H1 (cell line): ENCODE results near the gene ITIH1. TPM values are rescaled to one million over a fixed set of nuclear protein-coding genes. Genes with fewer than 3 reads are reported as not detected.

Experiments used
- NRF1 ChIP-seq: IDR thresholded peaks from 2 replicates; pipeline ENCODE4 v1.6.1; 2011; ENCODE audit warnings: mild to moderate bottlenecking, low read depth, low read length, improper control_type of control experiment
- polyA plus RNA-seq, 7 experiments: library from polyadenylated mRNA; depleted of rRNA in 3 of 7; stranded (reverse) in 5 of 7; unstranded in 2 of 7; fragments of >200 nt in 5 of 7; fragments of 200-250 nt in 2 of 7; gene quantifications; 1 replicate in 5 of 7; 2 replicates in 1 of 7; 4 replicates in 1 of 7; pipeline versions ENCODE4 v1.2.1 to v1.2.3, GENCODE V29; 2011 to 2013; ENCODE audit warnings: missing spikeins in 2 of 7, mixed read lengths in 2 of 7
- total RNA-seq: library from RNA; stranded (reverse); fragmentation: NEBNext Ultra II Directional; extraction: Animal tissue kit (Norgen Biotek cat#: 25700); gene quantifications from 2 replicates; pipeline ENCODE4 v1.2.1, GENCODE V29; 2021

ITIH1 gene
- total and polyA plus RNA-seq, 2 of the 8 experiments (the other 6 are each of a cell fraction or from before 2014, with no cell fraction given) = not detected

GRCh38 chr3:52791928-52792327 lies 14.5 kb downstream of the ITIH1 start (continued):
- TF ChIP-seq NRF1 = no peak
